HG02970 (cell line): ENCODE measurements around the gene PLXNB2.

Experiments used
- ATAC-seq: cut with Tn5 transposase; IDR thresholded peaks from one replicate; pipeline ENCODE4 v1.9.1; 2021; ENCODE audit warnings: mild to moderate bottlenecking, moderate library complexity, moderate number of reproducible peaks; ENCODE audit not compliant: unreplicated experiment, low FRiP score

PLXNB2 gene

DNA sequence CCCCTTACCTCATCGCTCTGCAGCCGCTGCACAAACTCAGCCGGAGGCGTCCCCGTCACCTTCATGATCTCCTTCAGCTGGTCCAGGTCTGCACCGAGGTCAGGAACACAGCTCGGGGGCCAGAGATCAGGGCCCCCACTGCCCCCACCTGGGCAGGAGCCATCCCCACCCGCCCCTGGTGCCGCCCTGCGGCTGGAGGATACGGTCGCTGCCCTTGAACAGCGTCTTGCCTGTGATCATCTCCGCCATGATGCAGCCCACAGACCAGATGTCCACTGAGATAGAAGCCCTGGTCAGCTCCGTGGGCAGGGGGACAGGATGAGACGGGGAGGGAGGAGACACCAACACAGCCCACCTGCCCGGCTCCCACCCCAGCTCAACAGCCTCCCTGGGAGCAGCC lies 51.8 kb downstream of the PLXNB2 start:
- ATAC-seq, result no peak

DNA sequence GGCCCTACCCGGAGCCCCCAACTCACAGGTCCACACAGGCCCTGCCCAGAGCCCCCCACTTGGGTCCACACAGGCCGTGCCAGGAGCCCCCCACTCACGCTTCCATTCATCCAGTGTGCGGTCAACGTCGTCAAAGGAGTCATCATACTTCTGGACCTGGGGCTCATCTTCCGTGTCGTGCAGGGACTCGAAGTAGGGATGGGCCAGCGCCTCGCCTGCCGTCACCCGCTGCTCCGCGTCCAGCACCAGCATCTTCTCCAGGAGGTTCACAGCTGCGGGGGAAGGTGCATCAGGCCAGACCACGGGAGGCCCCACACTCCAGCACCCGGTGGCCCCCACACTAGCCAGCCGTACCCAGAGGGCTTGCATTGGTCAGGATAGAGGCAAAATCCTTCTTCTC lies 52.3 kb downstream of the PLXNB2 start:
- ATAC-seq, result no peak

DNA sequence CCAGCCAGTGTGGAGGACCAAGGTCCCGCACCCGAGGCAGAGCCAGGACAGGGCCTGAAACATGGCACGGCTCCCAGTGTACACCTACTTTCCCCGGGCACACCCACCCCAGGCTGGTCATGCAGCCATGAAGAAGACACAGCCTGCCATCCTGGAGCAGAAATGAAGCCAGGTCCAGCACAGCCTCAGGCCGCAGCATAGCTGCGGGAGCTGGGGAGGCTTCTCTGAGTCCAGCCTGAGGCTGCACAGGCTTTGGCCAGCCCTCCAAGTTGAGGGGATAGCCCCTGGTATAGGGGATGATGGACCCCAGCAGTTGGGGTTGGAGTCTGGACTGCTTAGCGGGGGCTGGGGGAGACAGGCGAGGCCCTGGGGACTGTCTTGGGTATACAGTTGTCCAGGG lies 53.5 kb downstream of the PLXNB2 start:
- no peak for ATAC-seq

DNA sequence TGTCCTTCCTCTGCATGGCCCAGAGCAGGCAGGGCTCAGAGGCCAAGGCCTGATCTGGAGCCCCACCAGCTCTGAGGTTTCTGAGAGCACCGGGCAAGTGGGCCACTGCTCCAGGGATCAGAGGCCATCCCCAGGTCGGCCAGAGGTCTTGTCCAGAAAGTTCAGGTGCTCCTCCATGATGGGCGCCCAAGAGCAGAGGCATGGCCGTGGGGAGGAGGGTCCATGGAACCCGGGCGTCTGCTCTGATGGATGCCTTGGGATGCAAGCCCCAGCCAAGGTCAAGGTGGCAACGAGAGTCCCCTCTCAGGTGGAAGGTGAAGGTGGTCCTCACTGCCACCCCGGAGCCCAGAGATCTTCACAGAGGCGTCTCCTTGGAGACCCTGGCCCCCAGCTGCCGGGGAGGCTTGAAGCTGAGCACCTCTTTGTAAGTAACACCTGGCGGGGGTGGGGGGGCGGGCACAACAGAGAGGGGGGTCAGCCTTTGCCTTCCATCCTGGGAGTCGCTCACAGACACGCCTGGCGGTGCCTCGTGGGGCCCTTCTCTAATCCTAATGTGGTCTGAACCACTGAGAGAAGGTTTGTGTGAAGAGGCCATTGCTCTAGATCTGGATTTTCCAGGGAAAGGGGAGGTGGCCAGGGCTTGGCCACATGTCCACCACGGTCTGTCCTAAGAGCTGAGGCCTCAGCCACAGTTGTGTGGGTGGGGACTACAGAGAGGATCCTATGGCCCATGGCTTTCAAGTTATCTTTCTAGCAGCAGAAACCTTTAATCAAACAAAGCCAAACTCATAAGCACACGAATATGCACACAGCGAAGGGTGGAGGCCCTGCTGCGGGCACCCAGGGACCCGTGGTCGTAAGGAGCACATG lies 54.2 kb downstream of the PLXNB2 start:
- no peak for ATAC-seq

DNA sequence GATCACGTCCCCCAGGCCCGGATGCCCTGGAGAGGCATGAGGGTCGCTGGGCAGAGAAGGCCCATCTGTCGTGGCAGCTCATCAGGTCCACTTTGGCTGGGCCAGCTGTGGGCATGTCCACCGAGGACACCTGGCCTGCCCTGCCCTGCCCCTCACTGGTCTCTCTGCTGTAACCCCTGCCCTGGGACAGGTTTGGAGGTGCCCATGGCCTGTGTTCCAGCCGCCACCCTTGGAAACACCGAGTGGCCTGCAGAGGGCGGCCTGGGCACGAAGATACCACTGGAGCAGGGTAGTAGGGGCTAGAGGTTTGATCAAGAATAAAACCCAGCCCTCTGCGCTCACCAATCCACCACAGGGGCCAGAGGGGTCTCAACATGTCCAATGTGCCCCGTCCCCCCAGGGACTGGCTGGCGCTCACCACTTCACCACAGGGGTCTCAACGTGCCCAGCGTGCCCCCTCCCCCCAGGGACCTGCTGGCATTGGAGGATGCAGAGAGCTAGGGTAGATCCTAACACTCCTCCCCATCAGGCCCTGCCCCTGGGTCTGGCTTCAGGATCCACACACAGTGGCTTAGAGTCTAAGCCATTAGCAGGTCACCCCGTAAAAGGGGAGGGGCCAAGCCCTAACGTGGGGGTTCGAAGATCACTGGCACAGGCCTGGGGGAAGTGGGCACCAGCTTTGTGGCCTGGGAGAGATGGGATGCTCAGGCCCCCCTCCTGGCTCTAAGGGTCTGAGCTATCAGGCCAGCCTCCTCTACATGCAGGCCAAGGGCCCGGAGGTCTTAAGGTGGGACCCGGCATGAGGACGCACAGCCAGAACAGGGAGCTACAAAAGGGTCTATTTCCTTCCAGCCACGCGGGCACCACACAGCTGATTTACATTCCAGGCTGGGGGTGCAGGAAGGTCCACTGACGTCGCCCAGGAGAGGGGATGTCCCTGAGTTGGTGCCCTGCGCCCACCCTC lies 55.1 kb downstream of the PLXNB2 start:
- ATAC-seq, result no peak

DNA sequence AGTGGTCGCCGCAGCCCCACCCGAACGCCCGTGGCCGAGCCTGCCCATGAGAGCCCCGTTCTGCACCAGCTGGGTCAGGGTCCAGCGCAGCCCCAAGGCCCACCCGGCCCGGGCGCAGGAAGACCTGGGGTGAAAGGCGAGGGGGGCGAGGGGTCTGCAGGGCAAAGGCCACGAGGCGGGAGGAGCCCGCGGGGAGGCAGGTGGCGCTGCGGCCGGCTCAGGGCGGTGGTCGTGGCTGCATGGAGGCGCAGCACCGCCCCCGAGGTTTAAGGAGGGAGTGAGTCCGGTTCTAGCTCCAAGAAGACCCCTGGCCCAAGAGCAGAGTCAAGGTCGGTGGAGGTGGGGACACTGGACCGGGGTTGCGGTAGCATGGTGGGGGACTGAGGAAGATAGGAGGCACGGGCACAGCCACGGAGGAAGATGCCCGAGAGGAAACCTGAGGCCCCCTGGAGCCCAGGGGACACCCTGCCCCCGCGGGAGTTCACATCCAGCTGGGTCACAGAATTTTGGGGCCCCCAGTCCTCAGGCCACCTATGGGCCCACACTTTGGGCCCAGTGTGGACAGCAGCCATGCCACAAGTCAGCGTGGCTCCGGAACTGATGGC lies 55.9 kb downstream of the PLXNB2 start:
- no peak for ATAC-seq

DNA sequence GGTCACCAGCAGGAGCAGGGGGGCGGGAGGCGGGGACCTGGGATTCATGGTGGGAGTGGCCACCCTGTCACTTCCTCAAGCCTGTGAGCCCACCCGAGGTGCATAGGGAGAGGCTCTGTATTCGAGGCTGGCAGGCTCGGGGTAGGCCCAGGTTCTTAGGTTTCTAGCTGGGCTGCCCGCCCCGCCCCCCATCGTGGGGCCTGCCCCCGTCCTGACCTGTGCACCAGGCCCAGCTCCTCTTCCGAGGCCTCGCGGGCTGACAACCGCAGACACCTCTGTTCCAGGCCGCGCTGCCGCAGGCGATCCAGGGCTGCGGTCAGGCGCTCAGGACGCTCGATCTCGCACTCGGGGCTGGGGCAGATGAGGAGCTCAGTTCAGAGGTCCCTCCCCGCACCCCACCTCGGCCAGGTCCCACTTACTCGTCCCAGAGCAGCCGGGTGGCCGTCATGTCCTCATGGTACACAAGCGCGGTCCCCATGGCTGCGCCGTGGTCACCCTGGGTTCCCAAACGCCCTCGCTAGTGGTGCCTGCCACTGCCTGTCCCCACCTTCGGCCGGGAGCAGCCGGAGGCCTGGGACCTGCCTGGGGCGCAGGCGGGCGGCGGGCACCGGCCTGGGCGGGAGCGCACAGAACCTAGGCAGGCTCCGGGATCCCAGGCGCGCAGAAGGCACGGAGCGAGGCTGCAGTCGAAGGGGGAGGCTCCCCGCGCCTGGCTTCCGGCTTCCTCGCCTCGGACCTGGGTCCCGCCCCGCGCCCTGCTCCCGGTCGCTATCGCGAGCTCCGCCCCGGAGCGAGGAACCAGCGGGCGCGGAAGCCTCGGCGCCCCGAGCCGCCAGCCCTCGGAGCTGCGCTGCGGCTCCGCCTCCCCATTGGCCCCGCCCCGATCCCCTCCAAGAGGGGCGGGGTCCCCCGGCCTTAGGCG lies 56.6 kb downstream of the PLXNB2 start, which contains the start of gene HDAC10:
Gene HDAC10, minus strand, starts transcription at position 711 of the 922 bp plus-strand sequence. Its CDS starts 233 bp downstream, at position 478.
- no peak for ATAC-seq

DNA sequence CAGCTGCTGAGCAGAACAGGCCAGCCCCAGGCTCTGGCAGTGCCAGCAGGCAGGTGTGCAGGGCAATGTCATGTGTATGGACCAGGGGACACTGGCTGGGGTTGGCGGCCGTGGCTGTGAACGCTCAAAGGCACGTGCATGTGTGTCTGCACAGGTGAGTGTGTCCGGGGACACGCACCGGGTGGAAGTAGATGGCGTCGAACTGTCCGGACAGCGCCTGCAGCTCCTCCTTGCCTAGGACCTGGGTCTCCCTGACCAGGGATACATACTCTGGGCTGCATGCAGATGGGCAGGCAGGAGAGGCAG lies 57.2 kb downstream of the PLXNB2 start:
- ATAC-seq, result no peak

DNA sequence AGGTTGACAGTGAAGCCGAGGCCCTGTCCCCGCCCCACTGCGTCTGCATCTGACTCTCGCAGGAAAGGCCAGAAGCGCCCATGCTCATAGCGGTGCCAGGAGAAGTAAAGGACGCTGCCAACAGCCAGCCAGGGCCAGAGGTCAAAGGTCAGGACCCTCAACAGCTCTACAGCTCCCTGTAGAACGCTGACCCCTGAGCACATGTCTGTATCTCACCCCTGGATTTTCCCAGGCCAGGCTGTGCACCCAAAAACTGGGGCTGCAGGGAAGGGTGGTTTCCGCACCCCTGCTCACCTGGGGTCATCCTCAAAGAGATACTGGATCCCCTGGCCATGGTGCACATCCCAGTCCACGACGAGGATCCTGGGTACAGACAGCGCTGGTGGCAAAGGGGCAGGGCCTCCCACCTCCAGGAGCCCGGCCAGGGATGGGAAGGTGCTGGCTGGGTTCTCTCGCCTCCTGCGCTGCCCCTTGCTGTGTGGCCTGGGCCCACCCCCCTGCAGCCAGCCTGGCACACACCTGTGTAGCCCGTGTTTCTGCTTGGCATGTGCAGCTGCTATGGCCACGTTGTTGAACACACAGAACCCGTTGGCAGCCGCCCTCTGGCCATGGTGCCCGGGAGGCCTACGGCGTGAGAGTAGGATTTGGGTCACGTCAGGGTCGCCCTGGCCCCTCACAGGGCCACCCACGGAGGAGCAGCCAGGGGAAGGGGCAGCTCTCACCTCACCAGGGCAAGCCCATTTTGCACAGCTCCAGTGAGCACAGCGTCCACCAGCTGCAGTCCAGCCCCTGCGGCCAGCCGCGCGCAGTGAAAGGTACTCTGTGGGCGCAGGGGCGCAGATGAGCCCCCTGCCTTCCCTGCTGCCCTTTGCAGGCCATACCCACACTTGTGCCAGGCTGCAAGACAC lies 57.9 kb downstream of the PLXNB2 start:
- no peak for ATAC-seq

DNA sequence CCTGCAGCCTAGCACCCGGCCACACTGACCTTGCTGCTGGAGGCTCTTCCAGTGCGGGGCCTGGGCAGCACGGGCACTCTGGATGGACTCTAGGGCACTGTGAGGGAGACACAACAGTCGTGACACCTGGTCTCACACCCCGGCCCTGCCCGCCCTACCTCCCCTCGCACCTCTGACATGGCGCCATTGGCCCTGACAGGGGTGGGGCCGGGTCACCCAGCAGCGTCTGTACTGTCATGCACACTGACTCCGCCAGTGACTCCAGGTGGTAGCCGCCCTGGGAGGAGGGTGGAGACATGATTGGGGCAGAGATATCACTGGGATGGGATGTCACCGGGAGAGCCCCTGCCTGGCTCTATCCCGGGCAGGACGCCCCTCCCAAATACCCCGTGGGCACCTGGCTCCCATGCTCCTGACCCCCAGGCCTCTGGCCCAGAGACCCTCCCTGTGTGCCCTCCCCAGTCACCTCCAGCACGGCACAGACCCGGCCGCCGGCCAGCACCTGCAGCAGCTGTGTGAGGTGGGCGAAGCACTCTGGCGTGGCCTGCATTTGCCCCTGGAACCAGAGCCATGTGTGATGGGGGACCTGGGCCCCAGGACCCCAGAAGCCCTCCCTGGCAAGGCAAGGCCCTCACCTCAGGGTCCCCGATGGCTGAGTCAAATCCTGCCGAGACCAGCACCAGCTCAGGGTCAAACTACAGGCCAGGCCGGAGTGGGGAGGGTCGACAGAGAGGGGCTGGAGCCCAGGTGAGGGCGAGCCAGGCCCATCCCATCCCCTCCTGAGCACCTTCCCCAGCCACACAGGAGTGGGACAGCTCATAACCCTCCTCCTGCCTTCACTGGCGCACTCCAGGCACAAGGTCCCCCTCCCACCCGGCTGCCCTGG lies 59.0 kb downstream of the PLXNB2 start:
- no peak for ATAC-seq

DNA sequence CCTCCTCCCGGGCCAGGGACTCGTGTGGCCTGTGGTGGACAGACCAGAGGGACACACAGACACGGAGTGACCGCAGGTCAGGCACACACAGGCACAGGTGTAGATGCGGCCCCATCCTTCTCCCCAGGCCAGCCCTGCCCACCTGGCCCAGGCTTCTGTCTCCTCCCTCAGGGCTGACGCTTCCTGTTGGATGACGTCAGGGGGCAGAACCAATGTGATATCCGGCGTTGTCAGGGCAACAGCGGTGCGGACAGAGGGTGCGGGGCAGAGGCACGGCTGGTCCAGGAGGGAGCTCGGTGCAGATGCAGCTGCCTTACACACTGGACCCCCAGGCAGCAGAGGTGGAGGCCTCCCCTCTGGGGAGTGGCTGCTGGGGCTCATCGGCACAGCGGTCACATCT lies 59.7 kb downstream of the PLXNB2 start:
- ATAC-seq, result no peak

DNA sequence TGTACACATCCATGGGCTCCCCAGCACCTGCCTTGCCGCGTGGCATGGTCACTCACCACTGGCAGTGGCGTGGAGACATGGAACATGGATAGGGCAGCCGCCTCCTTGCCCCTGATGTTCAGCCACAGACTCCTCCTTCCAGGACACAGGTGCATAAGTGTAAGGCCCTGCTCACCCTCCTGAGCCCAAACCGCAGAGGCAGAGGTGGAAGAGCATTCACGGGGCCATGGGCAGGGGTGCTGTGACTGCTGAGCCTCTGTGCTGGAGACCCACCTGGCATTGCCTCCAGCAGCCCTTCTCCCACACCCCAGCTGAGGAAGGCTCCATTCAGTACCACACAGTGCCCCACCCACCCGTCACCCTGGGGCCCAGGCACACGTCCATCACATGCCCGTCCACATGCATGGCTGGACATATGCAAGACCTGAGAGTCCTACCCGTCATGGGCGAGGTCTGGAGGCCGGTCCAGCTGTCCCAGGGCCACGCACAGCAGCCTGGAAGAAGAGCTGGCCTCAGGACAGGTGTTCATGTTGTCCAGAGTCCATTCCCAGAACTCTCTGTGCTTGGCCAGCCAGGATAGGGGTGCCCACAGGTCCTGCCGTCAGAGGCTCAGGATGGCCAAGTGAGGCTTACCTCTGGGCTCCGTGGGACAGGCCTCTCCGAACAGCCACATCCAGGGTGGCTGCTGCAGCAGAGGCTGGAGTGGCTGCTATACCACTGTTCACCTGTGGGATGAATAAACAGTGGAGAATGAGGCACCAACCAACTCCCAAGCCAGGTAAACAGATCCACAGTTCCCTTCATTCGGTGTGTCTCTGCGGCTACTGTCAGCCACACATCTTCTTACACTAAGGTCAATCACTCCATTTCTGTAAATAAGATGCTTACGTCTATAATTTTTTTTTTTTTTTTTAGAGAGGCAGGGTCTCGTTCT lies 60.9 kb downstream of the PLXNB2 start:
- no peak for ATAC-seq

DNA sequence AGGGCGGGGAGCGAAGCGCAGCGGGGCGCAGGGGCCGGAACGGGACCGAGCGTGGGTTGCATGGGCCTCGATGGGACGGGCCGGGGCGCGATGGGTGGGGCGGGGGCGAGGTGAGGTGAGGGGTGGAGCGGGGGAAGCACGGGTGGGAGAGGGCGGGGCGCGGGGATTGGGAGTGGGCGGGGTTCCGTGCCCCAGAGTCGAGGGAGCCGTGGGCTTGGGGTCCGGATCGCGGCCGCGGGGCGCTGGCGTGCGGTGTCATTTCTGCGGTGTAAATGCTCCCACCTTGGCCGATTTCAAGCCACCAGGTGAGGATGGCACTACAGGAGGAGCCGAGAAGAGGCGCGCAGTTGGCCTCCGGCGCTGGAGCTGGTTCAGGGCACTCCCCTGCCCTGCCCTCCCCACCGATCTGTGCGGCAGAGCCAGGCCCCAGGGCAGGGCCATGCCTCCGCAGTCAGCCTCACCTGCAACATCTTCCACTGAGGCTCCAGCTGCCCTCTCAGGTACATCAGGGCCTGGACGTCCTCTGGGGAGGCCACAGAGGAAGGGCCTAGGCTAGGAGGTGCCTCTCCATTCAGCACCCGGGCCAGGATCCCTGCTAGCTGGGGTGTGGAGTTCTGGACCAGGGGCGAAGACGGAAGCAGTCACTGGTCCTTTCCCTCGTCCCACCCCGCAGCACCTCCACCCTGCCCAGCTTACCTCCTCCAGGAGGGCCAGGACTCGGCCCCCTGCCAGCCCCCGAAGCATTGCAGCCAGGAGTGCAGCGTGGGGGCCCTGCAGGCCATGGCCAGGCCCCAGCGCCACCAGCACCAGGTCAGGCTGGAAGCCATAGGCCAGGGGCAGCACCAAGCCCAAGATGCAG lies 62.0 kb downstream of the PLXNB2 start:
- no peak for ATAC-seq

DNA sequence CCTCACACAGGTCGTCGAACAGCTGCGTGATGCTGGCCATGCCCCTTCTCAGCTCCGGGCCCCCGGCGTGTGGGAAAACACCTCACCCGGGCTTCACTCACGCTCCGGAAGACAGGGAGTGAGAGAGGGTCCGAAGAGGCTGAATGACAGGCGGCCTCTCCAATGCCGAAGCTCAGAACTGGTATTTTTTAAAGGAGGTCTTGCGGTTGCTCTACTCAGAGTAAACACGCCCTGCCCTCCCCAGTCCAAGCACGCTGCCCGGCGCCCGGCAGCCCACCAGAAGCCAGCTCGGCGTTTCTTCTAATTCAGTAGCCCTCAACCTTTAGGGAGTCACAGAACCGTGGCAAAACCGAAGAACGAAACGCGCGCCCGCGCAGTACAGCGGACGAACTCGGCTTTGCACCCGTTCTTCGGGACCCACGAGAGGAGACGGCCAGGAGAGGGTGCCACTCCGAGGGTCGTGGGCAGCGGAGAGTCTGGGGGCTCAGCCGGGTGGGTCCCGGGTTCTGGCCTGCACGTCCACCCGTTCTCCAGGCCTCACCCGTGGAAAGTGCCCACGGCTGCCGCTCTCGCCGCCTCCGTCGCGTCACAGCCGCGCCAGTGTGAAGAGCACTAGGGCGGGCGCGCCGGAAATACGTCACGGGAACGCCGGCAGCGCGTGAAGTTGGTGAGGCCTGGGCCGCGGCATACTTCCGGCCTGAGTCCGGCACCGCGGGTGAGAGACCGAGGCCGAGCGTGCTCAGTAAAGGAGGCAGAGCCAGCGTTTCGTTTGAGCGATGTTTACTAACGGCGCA lies 62.8 kb downstream of the PLXNB2 start, which contains the start of gene TUBGCP6:
Gene TUBGCP6, minus strand, starts transcription at position 604 of the 794 bp plus-strand sequence. Its CDS starts 564 bp downstream, at position 40.
- ATAC-seq, result peak; percentile 62
